ENCODE measurements around the gene ALK.

Gene ALK

GRCh38 chr2:29688429-29688828 is 233.0 kb downstream of the ALK start:
- no peaks in the 10 kb centered on the region for H3F3A ChIP-seq (ENCODE audit: insufficient read depth, low read length)
- H4K20me1 ChIP-seq (ENCODE audit: insufficient read depth, low read length) = no peaks in the 10 kb centered on the region
- no peaks in the 10 kb centered on the region for H3K79me2 ChIP-seq (ENCODE audit: insufficient read depth, low read length)
- no peak overlapping the region for H3K4me3 ChIP-seq (ENCODE audit: low read depth, low read length, poor library complexity, severe bottlenecking)
- no peaks in the 10 kb centered on the region for H3K9me2 ChIP-seq (ENCODE audit: low read depth, low read length)
- H3K36me3 ChIP-seq (ENCODE audit: insufficient read depth, low read length) = no peaks in the 10 kb centered on the region
- no peaks in the 10 kb centered on the region for H3K9me3 ChIP-seq (ENCODE audit: low read length)
- H3K4me2 ChIP-seq (ENCODE audit: low read length) = no peak overlapping the region
- no peak for TF ChIP-seq EZH2 (IDR thresholded peaks at IDR 0.05; ENCODE audit: borderline replicate concordance, low read length)
- H3K4me1 ChIP-seq (ENCODE audit: insufficient read depth, low read length, severe bottlenecking) = no peaks in the 10 kb centered on the region
- no peak overlapping the region for H3K9ac ChIP-seq (ENCODE audit: low read length)
- no peak overlapping the region for H2AFZ ChIP-seq (ENCODE audit: low read length)
- no peak overlapping the region for H3K27ac ChIP-seq (ENCODE audit: low read depth, low read length, poor library complexity, severe bottlenecking)
- H3K27me3 ChIP-seq (ENCODE audit: insufficient read depth, low read length) = no peaks in the 10 kb centered on the region

- H3K4me2 ChIP-seq (ENCODE audit: low read length) = no peak overlapping the region
- no peaks in the 10 kb centered on the region for H3K4me1 ChIP-seq (ENCODE audit: insufficient read depth, low read length, severe bottlenecking)
- H3K9ac ChIP-seq (ENCODE audit: low read length) = no peak overlapping the region
- no peaks in the 10 kb centered on the region for H4K20me1 ChIP-seq (ENCODE audit: insufficient read depth, low read length)
- H3K4me3 ChIP-seq (ENCODE audit: low read depth, low read length, poor library complexity, severe bottlenecking) = no peak overlapping the region
- no peaks in the 10 kb centered on the region for H3K27me3 ChIP-seq (ENCODE audit: insufficient read depth, low read length)
- H3K27ac ChIP-seq (ENCODE audit: low read depth, low read length, poor library complexity, severe bottlenecking) = no peak overlapping the region
- H3K9me2 ChIP-seq (ENCODE audit: low read depth, low read length) = no peaks in the 10 kb centered on the region
- H3F3A ChIP-seq (ENCODE audit: insufficient read depth, low read length) = no peaks in the 10 kb centered on the region
- no peaks in the 10 kb centered on the region for H3K9me3 ChIP-seq (ENCODE audit: low read length)
- no peaks in the 10 kb centered on the region for H3K36me3 ChIP-seq (ENCODE audit: insufficient read depth, low read length)
- TF ChIP-seq CTCF (IDR thresholded peaks at IDR 0.05; ENCODE audit: low read length) (no peak), EZH2 (IDR thresholded peaks at IDR 0.05; ENCODE audit: borderline replicate concordance, low read length) (no peak)
- H2AFZ ChIP-seq (ENCODE audit: low read length) = no peak overlapping the region
- no peaks in the 10 kb centered on the region for H3K79me2 ChIP-seq (ENCODE audit: insufficient read depth, low read length)
Observed at GRCh38 chr2:29687121-29687520, 234.3 kb downstream of the ALK start.

DNA sequence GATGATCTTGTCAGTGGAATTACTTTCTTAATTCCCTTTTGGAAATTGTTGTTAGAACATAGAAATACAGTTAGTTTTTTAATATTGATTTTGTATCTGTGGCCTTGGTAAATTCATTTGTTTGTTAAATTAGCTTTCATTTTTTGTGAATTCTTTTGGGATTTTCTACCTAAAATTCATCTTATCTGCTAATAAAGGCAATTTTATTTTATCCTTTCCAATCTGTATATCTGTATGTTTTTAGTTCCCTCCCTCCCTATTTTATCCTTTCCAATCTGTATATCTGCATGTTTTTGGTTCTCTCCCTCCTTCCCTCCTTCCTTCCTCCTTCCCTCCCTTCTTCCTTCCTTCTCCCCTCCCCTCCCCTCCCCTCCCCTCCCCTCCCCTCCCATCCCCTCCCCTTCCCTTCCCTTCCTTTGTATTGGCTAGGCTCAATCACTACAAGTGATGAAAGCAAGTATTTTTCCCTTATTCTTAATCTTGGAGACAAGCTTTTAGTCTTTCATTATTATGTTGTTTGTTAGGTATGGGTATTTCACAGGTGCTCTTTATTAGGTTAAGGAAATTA is 244.4 kb downstream of the ALK start:
- H3K4me2 ChIP-seq (ENCODE audit: low read length) = no peak overlapping the region
- H3K9me3 ChIP-seq (ENCODE audit: low read length) = no peaks in the 10 kb centered on the region
- H4K20me1 ChIP-seq (ENCODE audit: insufficient read depth, low read length) = no peaks in the 10 kb centered on the region
- H3K4me1 ChIP-seq (ENCODE audit: insufficient read depth, low read length, severe bottlenecking) = no peaks in the 10 kb centered on the region
- H3K4me3 ChIP-seq (ENCODE audit: low read depth, low read length, poor library complexity, severe bottlenecking) = no peak overlapping the region
- TF ChIP-seq CTCF (IDR thresholded peaks at IDR 0.05; ENCODE audit: low read length) (no peak), EZH2 (IDR thresholded peaks at IDR 0.05; ENCODE audit: borderline replicate concordance, low read length) (no peak)
- H3K9me2 ChIP-seq (ENCODE audit: low read depth, low read length) = no peaks in the 10 kb centered on the region
- H3K27me3 ChIP-seq (ENCODE audit: insufficient read depth, low read length) = no peaks in the 10 kb centered on the region
- H3K36me3 ChIP-seq (ENCODE audit: insufficient read depth, low read length) = no peaks in the 10 kb centered on the region
- no peak overlapping the region for H2AFZ ChIP-seq (ENCODE audit: low read length)
- no peaks in the 10 kb centered on the region for H3K79me2 ChIP-seq (ENCODE audit: insufficient read depth, low read length)
- no peaks in the 10 kb centered on the region for H3F3A ChIP-seq (ENCODE audit: insufficient read depth, low read length)
- no peak overlapping the region for H3K9ac ChIP-seq (ENCODE audit: low read length)
- no peak overlapping the region for H3K27ac ChIP-seq (ENCODE audit: low read depth, low read length, poor library complexity, severe bottlenecking)

GRCh38 chr2:29664578-29664977 is 256.8 kb downstream of the ALK start:
- Histone ChIP-seq H2AFZ (ENCODE audit: low read length) (no peak overlapping the region), H3K4me2 (ENCODE audit: low read length) (no peak overlapping the region), H3K9me3 (ENCODE audit: low read length) (no peaks in the 10 kb centered on the region), H3K4me3 (ENCODE audit: low read depth, low read length, poor library complexity, severe bottlenecking) (no peak overlapping the region), H3K9ac (ENCODE audit: low read length) (no peak overlapping the region), H3K36me3 (ENCODE audit: insufficient read depth, low read length) (no peaks in the 10 kb centered on the region), H3K4me1 (ENCODE audit: insufficient read depth, low read length, severe bottlenecking) (no peaks in the 10 kb centered on the region), H3F3A (ENCODE audit: insufficient read depth, low read length) (no peaks in the 10 kb centered on the region), H3K27me3 (ENCODE audit: insufficient read depth, low read length) (no peaks in the 10 kb centered on the region; the same call in 1 of the 2 replicates), H3K9me2 (ENCODE audit: low read depth, low read length) (no peaks in the 10 kb centered on the region), H3K27ac (ENCODE audit: low read depth, low read length, poor library complexity, severe bottlenecking) (no peak overlapping the region), H4K20me1 (ENCODE audit: insufficient read depth, low read length) (no peaks in the 10 kb centered on the region), H3K79me2 (ENCODE audit: insufficient read depth, low read length) (no peaks in the 10 kb centered on the region)
- TF ChIP-seq EZH2 (IDR thresholded peaks at IDR 0.05; ENCODE audit: borderline replicate concordance, low read length) = no peak
- TF ChIP-seq CTCF (IDR thresholded peaks at IDR 0.05; ENCODE audit: low read length) = no peak
